ENCODE results near the gene APOD.
A peak's percentile ranks its signal among the peaks of the same experiment; 100 is the strongest.

Gene APOD

GRCh38 chr3:195551381-195551978, 32.3 kb downstream of the APOD start:
- DNase-seq = no peak

- DNase-seq = peak in 1 of 2 donors; percentile 33
Measured at GRCh38 chr3:195550723-195551122, 33.0 kb downstream of the APOD start.

GRCh38 chr3:195549931-195550519, 33.7 kb downstream of the APOD start:
- peak; percentile 81 to 84 for DNase-seq

- no peak for DNase-seq
Measured at GRCh38 chr3:195548987-195549386, 34.8 kb downstream of the APOD start.

GRCh38 chr3:195548501-195548900, 35.2 kb downstream of the APOD start:
- DNase-seq = no peak

GRCh38 chr3:195548006-195548405, 35.7 kb downstream of the APOD start:
- DNase-seq = no peak

- no peak for DNase-seq
Measured at GRCh38 chr3:195546130-195546560, 37.6 kb downstream of the APOD start.

GRCh38 chr3:195544634-195545033, 39.1 kb downstream of the APOD start:
- DNase-seq = no peak

GRCh38 chr3:195544230-195544536, 39.6 kb downstream of the APOD start:
- no peak for DNase-seq

- DNase-seq = no peak
Measured at GRCh38 chr3:195543500-195544229, 40.1 kb downstream of the APOD start.

GRCh38 chr3:195542698-195543499, 40.8 kb downstream of the APOD start, which contains the start of gene PPP1R2:
Gene PPP1R2 (minus strand): TSS chr3:195543325. CDS start chr3:195543025, 300 bp downstream.
- DNase-seq = peak; percentile 90

GRCh38 chr3:195542316-195542697, 41.4 kb downstream of the APOD start:
- DNase-seq = peak in 1 of 2 donors; percentile 26

GRCh38 chr3:195540511-195540910, 43.2 kb downstream of the APOD start:
- peak in 1 of 2 donors; percentile 24 for DNase-seq

- DNase-seq = no peak
Measured at GRCh38 chr3:195540027-195540426, 43.7 kb downstream of the APOD start.

GRCh38 chr3:195539479-195539878, 44.3 kb downstream of the APOD start:
- no peak for DNase-seq

- peak; percentile 44 to 63 for DNase-seq
Measured at GRCh38 chr3:195537995-195538394, 45.7 kb downstream of the APOD start.

- DNase-seq = no peak
Measured at GRCh38 chr3:195535293-195535692, 48.4 kb downstream of the APOD start.

GRCh38 chr3:195532834-195533233, 50.9 kb downstream of the APOD start:
- DNase-seq = no peak

- DNase-seq = no peak
Measured at GRCh38 chr3:195532345-195532744, 51.4 kb downstream of the APOD start.

- no peak for DNase-seq
Measured at GRCh38 chr3:195531683-195532082, 52.1 kb downstream of the APOD start.

- no peak for DNase-seq
Measured at GRCh38 chr3:195526492-195526891, 57.2 kb downstream of the APOD start.

- peak in 1 of 2 donors; percentile 24 for DNase-seq
Measured at GRCh38 chr3:195524171-195524896, 59.4 kb downstream of the APOD start.

Data from CD4-positive, alpha-beta T cell treated with Interleukin-1 beta for 1 hour (primary cell).